ENCODE results near the gene PKP4.

DNA sequence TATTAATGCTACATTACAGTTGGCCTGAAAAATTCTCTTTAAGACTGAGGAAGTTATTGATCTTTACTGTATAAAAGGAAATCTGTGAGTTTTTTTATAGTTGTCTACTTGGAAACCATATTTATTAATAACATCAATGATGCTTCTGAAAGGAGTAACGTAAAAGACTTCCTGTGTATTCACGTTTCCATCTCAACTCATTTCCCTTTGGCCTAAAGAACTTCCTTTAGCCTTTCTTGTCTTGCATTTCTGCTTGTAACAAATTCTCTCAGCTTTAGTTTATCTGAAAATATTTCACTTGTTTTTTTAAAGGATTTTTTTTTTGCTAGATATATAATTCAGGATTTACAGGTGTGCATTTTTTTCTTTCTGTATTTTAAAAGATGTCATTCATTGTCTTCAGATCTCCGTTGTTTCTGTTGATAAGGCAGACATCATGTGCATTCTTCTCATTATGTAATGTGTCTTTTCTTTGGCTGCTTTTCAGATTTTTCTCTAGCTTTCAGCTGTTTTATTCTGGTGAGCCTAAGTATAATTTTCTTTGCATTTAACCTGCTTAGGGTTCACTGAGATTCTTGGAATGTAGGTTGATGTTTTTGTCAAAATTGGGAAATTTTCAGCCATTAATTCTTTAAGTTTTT lies 179.3 kb downstream of the PKP4 start:
- TF ChIP-seq, protein P1, sequence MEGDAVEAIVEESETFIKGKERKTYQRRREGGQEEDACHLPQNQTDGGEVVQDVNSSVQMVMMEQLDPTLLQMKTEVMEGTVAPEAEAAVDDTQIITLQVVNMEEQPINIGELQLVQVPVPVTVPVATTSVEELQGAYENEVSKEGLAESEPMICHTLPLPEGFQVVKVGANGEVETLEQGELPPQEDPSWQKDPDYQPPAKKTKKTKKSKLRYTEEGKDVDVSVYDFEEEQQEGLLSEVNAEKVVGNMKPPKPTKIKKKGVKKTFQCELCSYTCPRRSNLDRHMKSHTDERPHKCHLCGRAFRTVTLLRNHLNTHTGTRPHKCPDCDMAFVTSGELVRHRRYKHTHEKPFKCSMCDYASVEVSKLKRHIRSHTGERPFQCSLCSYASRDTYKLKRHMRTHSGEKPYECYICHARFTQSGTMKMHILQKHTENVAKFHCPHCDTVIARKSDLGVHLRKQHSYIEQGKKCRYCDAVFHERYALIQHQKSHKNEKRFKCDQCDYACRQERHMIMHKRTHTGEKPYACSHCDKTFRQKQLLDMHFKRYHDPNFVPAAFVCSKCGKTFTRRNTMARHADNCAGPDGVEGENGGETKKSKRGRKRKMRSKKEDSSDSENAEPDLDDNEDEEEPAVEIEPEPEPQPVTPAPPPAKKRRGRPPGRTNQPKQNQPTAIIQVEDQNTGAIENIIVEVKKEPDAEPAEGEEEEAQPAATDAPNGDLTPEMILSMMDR (IDR thresholded peaks at IDR 0.05): no peak
- TF ChIP-seq POLR2A (IDR thresholded peaks at IDR 0.05) (no peak), POLR2AphosphoS5 (IDR thresholded peaks at IDR 0.05) (no peak)
